Breast epithelium (tissue), 4 donors: Measurements from ENCODE around the gene TLK1. TPM values are rescaled to one million over a fixed set of nuclear protein-coding genes. Genes with fewer than 3 reads are reported as not detected.

ENCODE experiments used
- DNase-seq, 2 donors: peaks; one replicate each; pipeline ENCODE4 v3.0.0-alpha.2; 2019; ENCODE audit warnings: low spot score in 2 of 2
- H3K27ac ChIP-seq, 2 donors: fragments of 200-600 bp; sonication (generic) in 1 of 2; one replicate each; pipeline ENCODE4 v1.5.1; 2016 to 2019; ENCODE audit warnings: mild to moderate bottlenecking in 1 of 2
- H3K27me3 ChIP-seq, 2 donors: fragments of 200-600 bp; sonication (generic) in 1 of 2; one replicate each; pipeline versions ENCODE4 v1.5.1 to v1.6.0; 2017 to 2019; ENCODE audit warnings: control low read depth in 1 of 2, mild to moderate bottlenecking in 1 of 2
- H3K36me3 ChIP-seq: fragments of 200-600 bp; one replicate; pipeline ENCODE4 v1.5.1; 2019
- H3K4me1 ChIP-seq, 2 donors: fragments of 200-600 bp; sonication (generic); one replicate each; pipeline ENCODE4 v1.5.1; 2016 to 2019; ENCODE audit warnings: control low read depth in 1 of 2
- H3K4me3 ChIP-seq, 3 donors: fragments of 200-600 bp; sonication (generic); 1 replicate in 2 of 3; 2 replicates in 1 of 3; pipeline ENCODE4 v1.5.1; 2016 to 2019; ENCODE audit warnings: mild to moderate bottlenecking in 3 of 3, moderate library complexity in 2 of 3
- H3K9me3 ChIP-seq, 2 donors: fragments of 200-600 bp; sonication (generic) in 1 of 2; one replicate each; pipeline ENCODE4 v1.5.1; 2016 to 2019; ENCODE audit warnings: control low read depth in 1 of 2
- POLR2A ChIP-seq: fragments of 450-650 bp; IDR thresholded peaks from one replicate; pipeline ENCODE4 v1.6.1; 2016; ENCODE audit warnings: antibody characterized with exemption, mild to moderate bottlenecking, moderate library complexity
- POLR2AphosphoS5 ChIP-seq, 3 donors: sonication (generic); formaldehyde crosslinking; IDR thresholded peaks; one replicate each; pipeline ENCODE4 v1.6.1; 2017; ENCODE audit warnings: antibody characterized with exemption in 3 of 3
- intact Hi-C: fragments of 100-400 bp; cut with DNase I; formaldehyde crosslinking; loops from one replicate; pipeline ENCODE4 v1.15.1; 2023; ENCODE audit warnings: low total_unique reads
- total RNA-seq, 3 donors: library from RNA; depleted of rRNA; stranded (reverse); fragments of >200 nt; gene quantifications; one replicate each; pipeline ENCODE4 v1.1.0, GENCODE V29; 2016
- TF ChIP-seq, protein P1 (sequence below), 3 donors: fragments of 450-650 bp; IDR thresholded peaks; one replicate each; pipeline ENCODE4 v1.5.1; 2016 to 2017; ENCODE audit warnings: antibody characterized with exemption in 3 of 3, mild to moderate bottlenecking in 3 of 3, moderate library complexity in 3 of 3

Gene TLK1
- total RNA-seq, 3 donors from 2014 or later: 34.1 to 45.7 (median 40.6) TPM

DNA sequence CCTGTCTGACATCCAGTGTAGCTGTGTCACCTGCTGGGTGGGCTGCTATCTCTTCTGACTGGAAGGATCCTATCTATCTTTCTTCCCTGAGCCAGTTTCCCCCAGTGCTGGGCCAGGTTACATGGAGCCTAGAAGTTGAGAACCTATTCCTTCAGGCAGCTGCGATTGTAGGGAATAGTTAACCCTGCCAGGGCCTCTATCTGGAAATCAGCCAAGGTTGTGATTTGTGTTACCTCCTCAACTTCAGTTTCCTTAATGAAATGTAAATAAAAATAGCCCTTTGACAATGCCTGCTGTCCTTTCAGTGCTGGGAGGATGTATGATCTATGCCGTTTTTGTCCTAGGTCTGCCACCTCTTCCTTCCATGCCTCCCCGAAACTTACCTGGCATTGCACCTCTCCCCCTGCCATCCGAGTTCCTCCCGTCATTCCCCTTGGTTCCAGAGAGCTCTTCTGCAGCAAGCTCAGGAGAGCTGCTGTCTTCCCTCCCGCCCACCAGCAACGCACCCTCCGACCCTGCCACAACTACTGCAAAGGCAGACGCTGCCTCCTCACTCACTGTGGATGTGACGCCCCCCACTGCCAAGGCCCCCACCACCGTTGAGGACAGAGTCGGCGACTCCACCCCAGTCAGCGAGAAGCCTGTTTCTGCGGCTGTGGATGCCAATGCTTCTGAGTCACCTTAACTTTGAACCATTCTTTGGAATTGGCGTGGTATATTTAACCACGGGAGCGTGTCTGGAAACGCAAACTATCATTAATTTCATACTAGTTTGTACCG is 195.1 kb downstream of the TLK1 start:
- Histone ChIP-seq H3K9me3 (no peaks in the 10 kb centered on the region), H3K27me3 (no peaks in the 10 kb centered on the region), H3K4me1 (no peaks in the 10 kb centered on the region), H3K4me3 (no peak overlapping the region), H3K27ac (no peak overlapping the region), H3K36me3 (peaks cover 12% of the 10 kb centered on the region)
- no peak for DNase-seq
- TF ChIP-seq POLR2A (no peak), POLR2AphosphoS5 (IDR thresholded peaks at IDR 0.05) (no peak)
- TF ChIP-seq, protein P1, sequence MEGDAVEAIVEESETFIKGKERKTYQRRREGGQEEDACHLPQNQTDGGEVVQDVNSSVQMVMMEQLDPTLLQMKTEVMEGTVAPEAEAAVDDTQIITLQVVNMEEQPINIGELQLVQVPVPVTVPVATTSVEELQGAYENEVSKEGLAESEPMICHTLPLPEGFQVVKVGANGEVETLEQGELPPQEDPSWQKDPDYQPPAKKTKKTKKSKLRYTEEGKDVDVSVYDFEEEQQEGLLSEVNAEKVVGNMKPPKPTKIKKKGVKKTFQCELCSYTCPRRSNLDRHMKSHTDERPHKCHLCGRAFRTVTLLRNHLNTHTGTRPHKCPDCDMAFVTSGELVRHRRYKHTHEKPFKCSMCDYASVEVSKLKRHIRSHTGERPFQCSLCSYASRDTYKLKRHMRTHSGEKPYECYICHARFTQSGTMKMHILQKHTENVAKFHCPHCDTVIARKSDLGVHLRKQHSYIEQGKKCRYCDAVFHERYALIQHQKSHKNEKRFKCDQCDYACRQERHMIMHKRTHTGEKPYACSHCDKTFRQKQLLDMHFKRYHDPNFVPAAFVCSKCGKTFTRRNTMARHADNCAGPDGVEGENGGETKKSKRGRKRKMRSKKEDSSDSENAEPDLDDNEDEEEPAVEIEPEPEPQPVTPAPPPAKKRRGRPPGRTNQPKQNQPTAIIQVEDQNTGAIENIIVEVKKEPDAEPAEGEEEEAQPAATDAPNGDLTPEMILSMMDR (IDR thresholded peaks at IDR 0.05): no peak
- intact Hi-C loops: no loop called here

DNA sequence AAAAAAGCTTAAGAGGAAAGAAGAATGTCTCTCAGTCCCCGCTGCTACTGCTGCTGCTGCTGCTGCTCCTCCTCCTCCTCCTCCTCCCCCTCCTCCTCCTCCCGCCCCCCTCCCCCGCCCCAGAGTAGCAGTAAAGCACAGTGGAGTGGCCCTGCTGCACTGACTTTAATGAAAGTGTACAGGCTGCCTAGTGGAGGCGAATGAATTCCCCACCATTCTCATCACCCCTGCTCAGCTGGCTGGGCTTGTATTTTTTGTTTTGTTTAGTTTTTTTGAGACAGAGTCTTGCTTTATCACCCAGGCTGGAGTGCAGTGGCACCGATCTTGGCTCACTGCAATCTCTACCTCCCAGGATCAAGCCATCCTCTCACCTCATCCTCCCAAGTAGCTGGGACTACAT is 197.3 kb downstream of the TLK1 start:
- intact Hi-C loops: no loop called here
- Histone ChIP-seq H3K4me3 (no peak overlapping the region), H3K27me3 (no peaks in the 10 kb centered on the region), H3K4me1 (no peaks in the 10 kb centered on the region), H3K36me3 (peaks cover 12% of the 10 kb centered on the region), H3K27ac (no peak overlapping the region), H3K9me3 (no peaks in the 10 kb centered on the region)
- TF ChIP-seq POLR2AphosphoS5 (IDR thresholded peaks at IDR 0.05): no peak
- TF ChIP-seq, protein P1 (IDR thresholded peaks at IDR 0.05): no peak
- TF ChIP-seq POLR2A: no peak
- DNase-seq: no peak

DNA sequence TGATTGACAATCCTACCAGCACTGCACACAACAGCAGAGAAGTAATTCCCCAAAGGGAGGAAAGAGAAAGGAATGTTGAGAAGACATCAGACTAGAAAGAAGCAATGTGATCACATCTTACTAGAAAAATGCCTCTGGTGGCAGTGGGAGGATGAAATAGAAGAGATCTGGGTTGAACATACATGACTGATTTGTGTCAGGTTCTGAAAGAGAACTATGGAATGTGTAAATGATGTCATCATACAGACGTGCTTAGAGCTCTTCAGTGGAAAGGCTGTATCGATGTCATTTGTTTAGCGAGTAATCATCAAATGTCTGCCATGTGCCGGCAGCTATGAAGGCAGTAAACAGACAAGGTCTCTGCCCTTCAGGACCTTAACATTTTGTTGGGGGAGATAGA is 206.8 kb downstream of the TLK1 start:
- TF ChIP-seq, protein P1 (IDR thresholded peaks at IDR 0.05): no peak
- TF ChIP-seq POLR2AphosphoS5 (IDR thresholded peaks at IDR 0.05): no peak
- no peak for TF ChIP-seq POLR2A
- H3K4me1 ChIP-seq: no peaks in the 10 kb centered on the region
- no peak overlapping the region for H3K4me3 ChIP-seq
- no peak for DNase-seq
- H3K27ac ChIP-seq: no peak overlapping the region
- peaks cover 18% of the 10 kb centered on the region for H3K36me3 ChIP-seq
- no peaks in the 10 kb centered on the region for H3K9me3 ChIP-seq
- no peaks in the 10 kb centered on the region for H3K27me3 ChIP-seq
- intact Hi-C loops: no loop called here

DNA sequence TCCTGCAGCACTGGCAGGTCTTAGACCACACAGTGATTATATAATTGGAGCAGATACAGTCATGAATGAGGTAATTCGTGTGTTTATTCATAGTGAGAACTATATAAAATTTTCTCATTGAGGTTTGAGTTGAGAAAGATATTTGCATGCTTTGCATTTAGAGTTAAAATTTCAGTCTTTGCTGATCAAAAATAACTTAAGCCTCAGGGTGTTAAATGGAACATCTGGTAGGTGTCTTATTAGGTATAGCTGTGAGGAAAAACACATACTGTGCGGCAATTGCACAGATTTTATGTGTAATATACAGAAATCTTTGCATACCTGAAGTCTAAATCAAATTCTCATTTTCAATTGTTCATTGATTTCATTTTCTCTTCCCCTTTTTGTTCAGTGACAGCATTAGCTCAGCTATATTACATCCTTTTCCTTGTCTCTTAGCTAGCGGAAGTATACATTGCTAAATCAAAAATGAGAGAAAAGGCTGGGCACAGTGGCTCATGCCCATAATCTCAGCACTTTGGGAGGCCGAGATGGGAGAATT is 210.4 kb downstream of the TLK1 start:
- H3K36me3 ChIP-seq: peaks cover 7% of the 10 kb centered on the region
- H3K27me3 ChIP-seq: no peaks in the 10 kb centered on the region
- DNase-seq: no peak
- intact Hi-C loops: no loop called here
- H3K4me1 ChIP-seq: no peaks in the 10 kb centered on the region
- TF ChIP-seq POLR2A: no peak
- H3K4me3 ChIP-seq: no peak overlapping the region
- no peak overlapping the region for H3K27ac ChIP-seq
- no peaks in the 10 kb centered on the region for H3K9me3 ChIP-seq

DNA sequence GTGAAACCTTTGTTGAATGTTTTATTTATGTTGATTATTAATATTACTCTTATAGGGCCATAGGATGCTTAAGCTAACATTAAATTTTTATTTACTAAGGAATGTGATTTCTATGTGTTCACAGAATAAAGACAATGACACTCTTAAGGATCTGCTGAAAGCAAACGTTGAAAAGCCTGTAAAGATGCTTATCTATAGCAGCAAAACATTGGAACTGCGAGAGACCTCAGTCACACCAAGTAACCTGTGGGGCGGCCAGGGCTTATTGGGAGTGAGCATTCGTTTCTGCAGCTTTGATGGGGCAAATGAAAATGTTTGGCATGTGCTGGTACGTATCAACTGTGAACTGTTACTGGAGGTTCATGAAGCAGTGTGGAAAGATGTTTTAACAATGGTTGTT is 211.3 kb downstream of the TLK1 start:
- H3K4me3 ChIP-seq: no peak overlapping the region
- H3K36me3 ChIP-seq: peaks cover 7% of the 10 kb centered on the region
- no peak overlapping the region for H3K27ac ChIP-seq
- no peak for TF ChIP-seq POLR2A
- TF ChIP-seq POLR2AphosphoS5 (IDR thresholded peaks at IDR 0.05): no peak
- TF ChIP-seq, protein P1 (IDR thresholded peaks at IDR 0.05): no peak
- H3K4me1 ChIP-seq: no peaks in the 10 kb centered on the region
- intact Hi-C loops: no loop called here
- DNase-seq: no peak
- no peaks in the 10 kb centered on the region for H3K27me3 ChIP-seq
- no peaks in the 10 kb centered on the region for H3K9me3 ChIP-seq
